K562 (cell line): ENCODE data around the gene MAD2L1BP. TPM values are rescaled to one million over a fixed set of nuclear protein-coding genes. Genes with fewer than 3 reads are reported as not detected.

Source experiments
- CGGBP1 ChIP-seq: fragments of 250-450 bp; sonication (Bioruptor Pico); IDR thresholded peaks from 2 replicates; pipeline ENCODE4 v1.9.0; 2021; ENCODE audit warnings: mild to moderate bottlenecking
- CREBBP ChIP-seq: IDR thresholded peaks from one replicate; pipeline ENCODE4 v1.6.1; 2012; ENCODE audit warnings: low read depth, mild to moderate bottlenecking, control low read depth, inconsistent platforms, low read length
- FUS ChIP-seq: fragments of 200-400 bp; formaldehyde crosslinking; optimal IDR thresholded peaks from 2 replicates; pipeline ENCODE3; 2017; ENCODE audit warnings: low read depth, low read length
- HIVEP1 ChIP-seq: fragments of 250-450 bp; sonication (Bioruptor Pico); IDR thresholded peaks from 2 replicates; pipeline ENCODE4 v1.4.0; 2020; ENCODE audit warnings: mild to moderate bottlenecking
- MEIS2 ChIP-seq: fragments of 450-650 bp; IDR thresholded peaks from 2 replicates; pipeline ENCODE4 v1.6.1; 2014; ENCODE audit warnings: mild to moderate bottlenecking; ENCODE audit not compliant: partially characterized antibody
- NFIC ChIP-seq: fragments of 450-650 bp; IDR thresholded peaks from 2 replicates; pipeline ENCODE4 v1.6.1; 2017; ENCODE audit warnings: mild to moderate bottlenecking, inconsistent platforms
- POLR2G ChIP-seq: fragments of 200-400 bp; formaldehyde crosslinking; IDR thresholded peaks from 2 replicates; pipeline ENCODE4 v1.6.1; 2017; ENCODE audit warnings: low read depth, mild to moderate bottlenecking, antibody characterized with exemption, low read length, moderate library complexity
- USF2 ChIP-seq: sonication (generic); formaldehyde crosslinking; IDR thresholded peaks from 2 replicates; pipeline ENCODE4 v1.5.0; 2020; ENCODE audit warnings: missing genetic modification reagents
- ZBTB26 ChIP-seq: fragments of 450-650 bp; formaldehyde crosslinking; IDR thresholded peaks from 2 replicates; pipeline ENCODE4 v1.4.0; 2022; ENCODE audit warnings: missing genetic modification characterization
- ZFX ChIP-seq: sonication (generic); formaldehyde crosslinking; IDR thresholded peaks from 2 replicates; pipeline ENCODE4 v1.8.0; 2022; ENCODE audit warnings: mild to moderate bottlenecking, missing genetic modification reagents, moderate library complexity
- polyA plus RNA-seq, 8 experiments: library from polyadenylated mRNA; depleted of rRNA in 4 of 8; stranded (reverse) in 5 of 8; unstranded in 3 of 8; fragments of >200 nt; fragmentation: Nextera tagmentation in 2 of 8; fragmentation: Illumina TruSeq in 1 of 8; extraction: Ambion mirVana in 2 of 8; extraction: Trizol in 1 of 8; gene quantifications; 2 replicates each; pipeline versions ENCODE4 v1.2.1 to v1.2.3, GENCODE V29; 2011 to 2014; ENCODE audit warnings: inconsistent platforms in 1 of 8, missing spikeins in 1 of 8
- total RNA-seq, 7 experiments: library from RNA; depleted of rRNA in 6 of 7; stranded (reverse); fragments of >200 nt in 6 of 7; fragmentation: Illumina TruSeq in 2 of 7; extraction: Trizol in 2 of 7; gene quantifications; 2 replicates each; pipeline versions ENCODE4 v1.2.1 to v1.2.3, GENCODE V29; 2011 to 2021; ENCODE audit warnings: low replicate concordance in 1 of 7

The MAD2L1BP gene
- total and polyA plus RNA-seq, 9 of the 15 experiments (the other 6 are each of a cell fraction or from before 2014, with no cell fraction given) = 69.7 to 321 (median 111) TPM

- no peak; the same call in none of the 2 replicates for TF ChIP-seq POLR2G
- TF ChIP-seq MEIS2 = no peak
- TF ChIP-seq CGGBP1 (CRISPR knock-in tag) = no peak
- no peak for TF ChIP-seq HIVEP1 (CRISPR knock-in tag)
- no peak for TF ChIP-seq FUS
- TF ChIP-seq ZBTB26 (CRISPR knock-in tag) = no peak
- TF ChIP-seq CREBBP = no peak
- TF ChIP-seq USF2 = no peak
- no peak for TF ChIP-seq NFIC
- no peak for TF ChIP-seq ZFX
Observed at GRCh38 chr6:43624786-43625288, 10.8 kb upstream of the MAD2L1BP start (continued).
